ENCODE data around the gene BGLAP.

GRCh38 chr1:156228501-156228900 is 13.5 kb upstream of the BGLAP start:
- TF ChIP-seq POLR2A (IDR thresholded peaks at IDR 0.05) (no peak), CTCF (IDR thresholded peaks at IDR 0.05) (no peak)

Measured in uterus (tissue), 2 donors.